DOHH2 (cell line): ENCODE measurements around the gene HOXB3.

Experiments
- H3F3A ChIP-seq: fragments of 200-600 bp; sonication (generic), shearing (Covaris generic); 2 replicates; pipeline ENCODE4 v1.6.0; 2016; ENCODE audit warnings: antibody characterized with exemption, mild to moderate bottlenecking; ENCODE audit not compliant: control insufficient read depth, insufficient read depth
- H3K27ac ChIP-seq: fragments of 200-600 bp; sonication (generic); 2 replicates; pipeline ENCODE4 v1.5.1; 2014; ENCODE audit warnings: low read depth, mild to moderate bottlenecking, low read length, moderate library complexity
- H3K27me3 ChIP-seq: fragments of 200-600 bp; sonication (generic); 2 replicates; pipeline ENCODE4 v1.6.1; 2014; ENCODE audit warnings: mild to moderate bottlenecking, low read length, mixed read lengths; ENCODE audit not compliant: control insufficient read depth
- H3K36me3 ChIP-seq: fragments of 200-600 bp; sonication (generic); 2 replicates; pipeline ENCODE4 v1.6.1; 2014; ENCODE audit warnings: mild to moderate bottlenecking, low read length, moderate library complexity, mixed read lengths; ENCODE audit not compliant: control insufficient read depth
- H3K4me1 ChIP-seq: fragments of 200-600 bp; sonication (generic); 2 replicates; pipeline ENCODE4 v1.6.1; 2014; ENCODE audit warnings: mild to moderate bottlenecking, low read length, mixed read lengths; ENCODE audit not compliant: control insufficient read depth
- H3K4me2 ChIP-seq: fragments of 200-600 bp; sonication (generic); 2 replicates; pipeline ENCODE4 v1.6.0; 2014; ENCODE audit warnings: mild to moderate bottlenecking, low read length, moderate library complexity
- H3K4me3 ChIP-seq: fragments of 200-600 bp; sonication (generic); 2 replicates; pipeline ENCODE4 v1.5.1; 2014; ENCODE audit warnings: mild to moderate bottlenecking, low read length, mixed read lengths
- H3K79me2 ChIP-seq: fragments of 200-600 bp; sonication (generic); 2 replicates; pipeline ENCODE4 v1.6.1; 2014; ENCODE audit warnings: mild to moderate bottlenecking, low read length, mixed read lengths; ENCODE audit not compliant: control insufficient read depth
- H3K9me2 ChIP-seq: fragments of 200-600 bp; sonication (generic); replicated peaks from 2 replicates; pipeline ENCODE4 v1.6.1; 2014; ENCODE audit warnings: mild to moderate bottlenecking, low read length, mixed read lengths; ENCODE audit not compliant: control insufficient read depth
- H3K9me3 ChIP-seq: fragments of 200-600 bp; sonication (generic); 2 replicates; pipeline ENCODE4 v1.6.1; 2014; ENCODE audit warnings: antibody characterized with exemption, low read length, mixed read lengths; ENCODE audit not compliant: control insufficient read depth, insufficient read depth
- H4K20me1 ChIP-seq: fragments of 200-600 bp; sonication (generic); 2 replicates; pipeline ENCODE4 v1.6.0; 2014; ENCODE audit warnings: low read depth, mild to moderate bottlenecking, antibody characterized with exemption, low read length, moderate library complexity; ENCODE audit not compliant: control insufficient read depth, insufficient read depth
- EZH2phosphoT487 ChIP-seq: fragments of 200-600 bp; sonication (generic); IDR thresholded peaks from 2 replicates; pipeline ENCODE4 v1.6.1; 2017; ENCODE audit warnings: borderline replicate concordance, mild to moderate bottlenecking, antibody characterized with exemption, low read length, moderate library complexity, mixed read lengths
- TF ChIP-seq, protein P1 (sequence below): fragments of 200-600 bp; sonication (generic); IDR thresholded peaks from one replicate; pipeline ENCODE4 v1.5.1; 2014; ENCODE audit warnings: antibody characterized with exemption, mild to moderate bottlenecking, low read depth, low read length; ENCODE audit not compliant: poor library complexity, severe bottlenecking

Gene HOXB3

DNA sequence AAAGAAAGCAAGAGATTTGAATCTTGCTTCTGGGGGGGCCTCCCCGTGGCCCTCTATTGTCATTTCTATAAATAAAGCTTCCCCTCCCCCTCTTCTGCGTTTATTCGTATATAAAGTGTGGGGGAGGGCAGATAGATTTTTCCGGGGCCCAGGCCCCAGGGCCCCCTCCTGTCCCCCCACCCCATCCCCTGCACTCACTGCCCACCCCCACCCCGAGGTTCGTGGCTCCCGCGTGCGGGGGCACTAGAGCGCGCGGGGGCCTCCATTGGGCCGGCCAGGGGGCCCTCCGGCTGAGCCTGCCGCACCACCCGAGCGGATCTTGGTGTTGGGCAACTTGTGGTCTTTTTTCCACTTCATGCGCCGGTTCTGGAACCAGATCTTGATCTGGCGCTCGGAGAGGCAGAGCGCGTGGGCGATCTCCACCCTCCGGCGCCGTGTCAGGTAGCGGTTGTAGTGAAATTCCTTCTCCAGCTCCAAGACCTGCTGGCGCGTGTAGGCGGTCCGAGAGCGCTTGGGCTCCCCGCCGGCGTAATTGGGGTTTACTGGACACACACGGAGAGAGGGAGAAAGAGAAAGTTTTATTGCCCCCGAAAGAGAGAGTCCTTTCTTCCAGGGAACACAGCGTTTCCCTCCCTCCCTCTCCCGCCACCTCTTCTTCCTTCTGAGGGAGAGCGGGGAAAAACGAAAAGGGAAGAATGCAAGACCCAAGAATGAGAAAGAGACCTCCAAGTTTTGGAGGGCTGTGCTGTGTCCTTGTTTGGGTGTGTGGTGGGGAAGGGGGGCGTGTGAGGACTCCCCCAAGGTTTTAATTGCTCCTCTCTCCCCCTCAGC, 13.3 kb downstream of the HOXB3 start:
- H3K9me2 ChIP-seq, result no peaks in the 10 kb centered on the region
- H3K27ac ChIP-seq, result no peak overlapping the region
- peak overlapping the region; percentile 78 for H3K4me3 ChIP-seq
- peaks cover 9% of the 10 kb centered on the region; the same call in 1 of the 2 replicates for H3F3A ChIP-seq
- H3K9me3 ChIP-seq, result no peaks in the 10 kb centered on the region
- H3K4me1 ChIP-seq, result peaks cover 29% of the 10 kb centered on the region
- peaks cover 4% of the 10 kb centered on the region; the same call in 1 of the 2 replicates for H3K36me3 ChIP-seq
- peak overlapping the region; percentile 91 for H3K4me2 ChIP-seq
- peaks cover 12% of the 10 kb centered on the region for H3K79me2 ChIP-seq
- H4K20me1 ChIP-seq, result no peaks in the 10 kb centered on the region
- peaks cover 27% of the 10 kb centered on the region for H3K27me3 ChIP-seq
- no peak for TF ChIP-seq EZH2phosphoT487
- TF ChIP-seq, protein P1, sequence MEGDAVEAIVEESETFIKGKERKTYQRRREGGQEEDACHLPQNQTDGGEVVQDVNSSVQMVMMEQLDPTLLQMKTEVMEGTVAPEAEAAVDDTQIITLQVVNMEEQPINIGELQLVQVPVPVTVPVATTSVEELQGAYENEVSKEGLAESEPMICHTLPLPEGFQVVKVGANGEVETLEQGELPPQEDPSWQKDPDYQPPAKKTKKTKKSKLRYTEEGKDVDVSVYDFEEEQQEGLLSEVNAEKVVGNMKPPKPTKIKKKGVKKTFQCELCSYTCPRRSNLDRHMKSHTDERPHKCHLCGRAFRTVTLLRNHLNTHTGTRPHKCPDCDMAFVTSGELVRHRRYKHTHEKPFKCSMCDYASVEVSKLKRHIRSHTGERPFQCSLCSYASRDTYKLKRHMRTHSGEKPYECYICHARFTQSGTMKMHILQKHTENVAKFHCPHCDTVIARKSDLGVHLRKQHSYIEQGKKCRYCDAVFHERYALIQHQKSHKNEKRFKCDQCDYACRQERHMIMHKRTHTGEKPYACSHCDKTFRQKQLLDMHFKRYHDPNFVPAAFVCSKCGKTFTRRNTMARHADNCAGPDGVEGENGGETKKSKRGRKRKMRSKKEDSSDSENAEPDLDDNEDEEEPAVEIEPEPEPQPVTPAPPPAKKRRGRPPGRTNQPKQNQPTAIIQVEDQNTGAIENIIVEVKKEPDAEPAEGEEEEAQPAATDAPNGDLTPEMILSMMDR, result no peak

DNA sequence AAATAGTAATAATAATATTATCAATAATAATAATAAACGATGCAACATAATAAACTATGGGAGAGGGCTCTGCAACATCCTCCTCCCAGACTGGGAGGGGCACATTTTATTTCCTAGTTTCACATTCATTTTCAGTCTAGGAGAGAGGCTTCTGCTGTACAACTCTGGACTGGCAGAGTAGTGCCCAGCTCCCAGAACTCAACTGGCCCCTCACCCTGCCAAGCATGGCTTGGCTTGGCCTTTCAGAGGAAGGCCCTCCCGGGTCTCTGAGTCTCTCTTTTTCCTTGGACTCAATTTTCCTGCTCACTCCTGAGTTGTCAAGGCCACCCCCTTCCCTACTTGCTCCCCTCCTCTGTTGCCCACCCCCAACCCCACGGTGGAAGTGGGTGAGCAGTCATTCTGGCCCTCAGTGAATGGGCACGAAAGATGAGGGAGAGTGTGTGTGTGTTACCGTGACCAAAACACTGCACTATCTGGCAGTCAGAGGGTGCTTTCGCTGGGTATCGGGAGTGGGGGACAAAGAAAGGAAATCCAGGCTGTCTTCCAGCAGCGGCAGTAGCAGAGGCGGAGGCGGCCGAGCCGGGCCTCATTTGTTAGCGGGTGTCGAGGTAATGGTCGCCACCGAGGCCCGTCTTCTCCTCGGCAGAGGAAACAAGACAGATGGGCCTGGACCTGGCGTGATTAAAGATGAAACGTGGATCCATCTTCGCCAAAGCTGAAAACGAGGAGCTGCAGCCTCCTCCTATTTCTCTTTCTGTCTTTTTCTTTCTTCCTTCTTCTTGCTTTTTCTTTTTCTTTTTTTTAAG, 14.2 kb downstream of the HOXB3 start:
- Histone ChIP-seq H3K4me2 (no peak overlapping the region), H3K36me3 (peaks cover 4% of the 10 kb centered on the region; the same call in 1 of the 2 replicates), H3F3A (0 out of 2 replicates have a peak, but pooled peaks cover 9% of the 10 kb centered on the region), H3K27ac (no peak overlapping the region), H3K4me1 (peaks cover 29% of the 10 kb centered on the region), H3K27me3 (peaks cover 19% of the 10 kb centered on the region), H3K9me2 (no peaks in the 10 kb centered on the region), H3K79me2 (peaks cover 12% of the 10 kb centered on the region), H3K4me3 (no peak overlapping the region), H3K9me3 (no peaks in the 10 kb centered on the region), H4K20me1 (no peaks in the 10 kb centered on the region)
- TF ChIP-seq, protein P1, result no peak
- TF ChIP-seq EZH2phosphoT487, result no peak

DNA sequence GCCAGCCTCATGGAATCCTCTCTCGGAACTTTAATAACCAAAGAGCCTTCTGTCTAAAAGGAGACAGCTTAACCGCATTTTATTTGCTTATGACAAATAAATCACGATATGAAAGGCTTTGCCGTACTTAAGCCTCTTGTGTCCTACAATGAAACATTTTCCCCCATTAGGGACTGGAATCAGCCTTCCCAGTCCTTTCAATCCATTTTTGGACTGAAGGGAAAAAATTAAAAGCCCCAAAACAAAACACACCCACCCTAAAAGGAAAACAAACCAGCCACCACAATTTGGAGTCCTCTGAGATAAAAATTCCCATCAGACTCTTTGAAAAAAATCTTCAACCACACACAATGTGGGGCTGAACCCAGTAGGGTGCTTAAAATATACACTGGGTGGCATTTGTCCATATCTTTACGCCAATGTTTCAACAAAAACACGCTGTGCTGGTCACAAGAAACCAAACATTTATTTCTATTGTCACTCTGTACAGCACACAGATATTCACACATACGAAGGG, 14.9 kb downstream of the HOXB3 start:
- Histone ChIP-seq H3K79me2 (peaks cover 12% of the 10 kb centered on the region), H3K4me1 (peaks cover 22% of the 10 kb centered on the region), H3K27ac (no peak overlapping the region), H3K9me3 (no peaks in the 10 kb centered on the region), H3K9me2 (no peaks in the 10 kb centered on the region), H3K4me2 (no peak overlapping the region), H3K4me3 (no peak overlapping the region), H3K36me3 (peaks cover 4% of the 10 kb centered on the region; the same call in 1 of the 2 replicates), H3F3A (0 out of 2 replicates have a peak, but pooled peaks cover 4% of the 10 kb centered on the region), H4K20me1 (no peaks in the 10 kb centered on the region), H3K27me3 (peaks cover 12% of the 10 kb centered on the region)
- TF ChIP-seq EZH2phosphoT487, result no peak
- TF ChIP-seq, protein P1, result no peak
